Measurements from ENCODE around the gene RAD51B. TPM values are rescaled to one million over a fixed set of nuclear protein-coding genes. Genes with fewer than 3 reads are reported as not detected.

RAD51B gene
- total and polyA plus RNA-seq, 7 donors = 2.4 to 24.4 (median 7.1) TPM

DNA sequence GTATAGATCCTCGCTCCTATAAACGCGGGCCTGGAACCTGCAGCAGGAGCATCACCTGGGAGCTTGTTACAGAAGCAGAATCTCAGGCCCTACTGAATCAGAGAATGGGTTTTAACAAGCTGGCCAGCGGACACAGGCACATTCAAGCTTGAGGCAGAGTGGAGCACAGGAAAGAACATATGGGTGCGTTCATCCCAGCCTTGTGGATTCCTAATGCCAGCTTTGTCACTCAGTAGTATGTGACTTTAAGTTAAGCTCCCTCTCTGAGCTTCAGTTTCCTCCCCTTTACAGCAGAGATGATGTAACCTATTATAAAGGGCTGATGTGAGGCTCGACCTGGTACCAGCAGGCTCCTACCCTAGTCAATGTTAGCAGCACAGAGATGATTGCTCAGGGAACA is 768.4 kb downstream of the RAD51B start:
- DNase-seq = no peak
- Histone ChIP-seq H3K36me3 (no peaks in the 10 kb centered on the region), H3K9me3 (no peaks in the 10 kb centered on the region), H3K4me1 (peaks cover 0 to 80% (median 69%) of the 10 kb centered on the region in 4 donors), H3K4me3 (no peak overlapping the region), H3K27ac (peak overlapping the region; percentile 64 to 92 (median 89)), H3K27me3 (no peaks in the 10 kb centered on the region)
- no peak for TF ChIP-seq POLR2A (IDR thresholded peaks at IDR 0.05)
- TF ChIP-seq EP300 (IDR thresholded peaks at IDR 0.05) = no peak
- TF ChIP-seq, protein P1, sequence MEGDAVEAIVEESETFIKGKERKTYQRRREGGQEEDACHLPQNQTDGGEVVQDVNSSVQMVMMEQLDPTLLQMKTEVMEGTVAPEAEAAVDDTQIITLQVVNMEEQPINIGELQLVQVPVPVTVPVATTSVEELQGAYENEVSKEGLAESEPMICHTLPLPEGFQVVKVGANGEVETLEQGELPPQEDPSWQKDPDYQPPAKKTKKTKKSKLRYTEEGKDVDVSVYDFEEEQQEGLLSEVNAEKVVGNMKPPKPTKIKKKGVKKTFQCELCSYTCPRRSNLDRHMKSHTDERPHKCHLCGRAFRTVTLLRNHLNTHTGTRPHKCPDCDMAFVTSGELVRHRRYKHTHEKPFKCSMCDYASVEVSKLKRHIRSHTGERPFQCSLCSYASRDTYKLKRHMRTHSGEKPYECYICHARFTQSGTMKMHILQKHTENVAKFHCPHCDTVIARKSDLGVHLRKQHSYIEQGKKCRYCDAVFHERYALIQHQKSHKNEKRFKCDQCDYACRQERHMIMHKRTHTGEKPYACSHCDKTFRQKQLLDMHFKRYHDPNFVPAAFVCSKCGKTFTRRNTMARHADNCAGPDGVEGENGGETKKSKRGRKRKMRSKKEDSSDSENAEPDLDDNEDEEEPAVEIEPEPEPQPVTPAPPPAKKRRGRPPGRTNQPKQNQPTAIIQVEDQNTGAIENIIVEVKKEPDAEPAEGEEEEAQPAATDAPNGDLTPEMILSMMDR (IDR thresholded peaks at IDR 0.05) = no peak
- no peak for TF ChIP-seq POLR2AphosphoS5 (IDR thresholded peaks at IDR 0.05)
- WGBS, 2 donors = 82 to 83% methylated on average over 6 of the region's 6 CpGs
- intact Hi-C loops (cut with DNase I) = loop anchor here (2.0 to 5.0 kb wide), 6 partner anchors 59 to 446 kb away; no protein-coding TSS in a partner anchor

DNA sequence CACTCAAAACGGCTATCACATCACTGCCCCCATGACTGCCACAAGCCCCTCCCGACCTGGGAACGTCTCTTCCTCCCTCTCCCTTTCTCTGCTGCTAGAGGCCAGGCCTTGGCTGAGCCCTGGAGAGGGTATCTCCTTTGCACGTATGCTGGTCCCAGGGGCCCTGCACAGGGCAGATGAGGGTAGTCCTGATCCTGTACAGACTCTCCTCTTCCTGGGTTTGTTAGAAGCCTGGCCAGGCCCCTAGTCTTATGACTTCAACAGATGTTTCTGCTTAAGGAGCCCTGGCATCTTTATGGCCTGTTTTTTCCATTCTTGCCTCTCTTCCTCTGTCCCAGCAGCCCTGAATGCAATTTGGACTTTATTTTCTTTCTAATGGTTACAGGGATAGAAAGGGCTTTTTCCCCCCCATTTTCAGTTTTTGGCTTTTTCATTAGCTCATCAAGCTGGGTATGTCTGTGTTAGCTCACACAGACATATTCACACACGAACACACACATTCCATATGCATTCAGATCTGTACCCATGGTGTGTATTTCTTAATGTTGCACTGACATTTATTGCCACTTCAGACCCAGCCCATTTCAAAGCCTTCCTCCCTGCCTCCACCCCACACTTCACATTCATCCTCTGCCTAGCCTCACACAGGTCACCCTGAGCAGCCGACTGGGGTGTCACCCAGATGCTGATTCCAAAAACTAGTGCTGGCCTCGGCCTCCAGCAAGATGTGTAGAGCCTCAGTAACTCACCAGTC is 770.0 kb downstream of the RAD51B start:
- intact Hi-C loops (cut with DNase I) = loop anchor here (1.0 to 5.0 kb wide), 8 partner anchors 42 to 447 kb away; no protein-coding TSS in a partner anchor
- peak; percentile 97 for DNase-seq
- Histone ChIP-seq H3K27me3 (no peaks in the 10 kb centered on the region), H3K4me1 (peaks cover 0 to 89% (median 73%) of the 10 kb centered on the region in 4 donors), H3K9me3 (no peaks in the 10 kb centered on the region), H3K27ac (peak overlapping the region; percentile 38 to 92 (median 89)), H3K36me3 (no peaks in the 10 kb centered on the region), H3K4me3 (no peak overlapping the region)
- 63 to 69% methylated on average over 7 of the region's 7 CpGs for WGBS, 2 donors
- TF ChIP-seq EP300 (IDR thresholded peaks at IDR 0.05) (peak; percentile 95 to 97 (median 95)), POLR2AphosphoS5 (IDR thresholded peaks at IDR 0.05) (peak; percentile 93 to 96 (median 96)), POLR2A (IDR thresholded peaks at IDR 0.05) (no peak)
- TF ChIP-seq, protein P1 (IDR thresholded peaks at IDR 0.05) = no peak

DNA sequence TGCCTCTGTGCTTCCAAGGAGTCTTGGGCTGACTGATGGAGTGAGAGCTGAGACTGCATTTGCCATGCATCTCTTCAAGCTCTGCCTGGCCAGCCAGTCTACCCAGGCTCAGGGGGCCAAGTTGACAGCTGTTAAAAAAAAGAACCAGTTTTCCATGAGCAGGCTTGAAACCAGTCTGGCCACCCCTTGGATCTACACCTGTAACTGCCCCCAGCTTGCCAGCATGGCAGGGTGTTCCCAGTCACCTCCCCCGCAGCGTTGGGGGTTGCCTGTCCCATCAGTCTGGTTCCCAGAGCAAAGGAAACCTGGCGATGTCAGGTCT is 770.6 kb downstream of the RAD51B start:
- TF ChIP-seq POLR2AphosphoS5 (IDR thresholded peaks at IDR 0.05) (no peak), EP300 (IDR thresholded peaks at IDR 0.05) (no peak), POLR2A (IDR thresholded peaks at IDR 0.05) (no peak)
- TF ChIP-seq, protein P1 (IDR thresholded peaks at IDR 0.05) = no peak
- Histone ChIP-seq H3K4me3 (no peak overlapping the region), H3K36me3 (no peaks in the 10 kb centered on the region), H3K27ac (peak overlapping the region; percentile 38 to 92 (median 89)), H3K27me3 (no peaks in the 10 kb centered on the region), H3K9me3 (no peaks in the 10 kb centered on the region), H3K4me1 (peaks cover 0 to 86% (median 72%) of the 10 kb centered on the region in 4 donors)
- DNase-seq = no peak
- intact Hi-C loops (cut with DNase I) = loop anchor here (5.0 kb wide), 1 partner anchor 77 kb away; no protein-coding TSS in a partner anchor
- 92 to 95% methylated on average over 3 of the region's 3 CpGs for WGBS, 2 donors

DNA sequence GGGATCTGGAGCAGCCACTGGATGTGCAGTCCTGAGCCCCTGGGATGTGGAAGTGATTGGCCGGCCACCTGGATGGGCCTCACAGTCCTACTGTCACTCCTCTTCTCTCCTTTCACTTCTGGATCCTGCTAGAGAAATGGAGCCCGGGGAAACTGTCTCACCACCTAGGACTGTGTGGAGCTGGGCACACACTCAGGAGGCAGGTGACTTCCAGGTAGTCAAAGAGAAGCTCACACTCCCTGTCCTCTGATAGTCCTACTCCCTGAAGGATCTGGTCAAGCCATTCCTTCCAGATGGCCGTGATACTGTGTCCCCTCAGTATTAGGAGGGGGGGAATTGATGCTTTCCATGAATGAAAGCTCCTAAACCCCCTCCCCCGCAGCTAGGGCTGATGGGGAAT is 772.2 kb downstream of the RAD51B start:
- H3K4me1 ChIP-seq = peaks cover 0 to 70% (median 56%) of the 10 kb centered on the region in 4 donors
- H3K27me3 ChIP-seq = no peaks in the 10 kb centered on the region
- H3K9me3 ChIP-seq = no peaks in the 10 kb centered on the region
- no peaks in the 10 kb centered on the region for H3K36me3 ChIP-seq
- 93 to 96% methylated on average over 4 of the region's 4 CpGs for WGBS, 2 donors
- peak overlapping the region in 3 of 4 donors; percentile 88 to 92 (median 90) for H3K27ac ChIP-seq
- intact Hi-C loops (cut with DNase I) = loop anchor here (5.0 kb wide), 1 partner anchor 76 kb away; no protein-coding TSS in a partner anchor
- DNase-seq = no peak
- TF ChIP-seq EP300 (IDR thresholded peaks at IDR 0.05) = no peak
- TF ChIP-seq POLR2A (IDR thresholded peaks at IDR 0.05) = no peak
- no peak for TF ChIP-seq POLR2AphosphoS5 (IDR thresholded peaks at IDR 0.05)
- TF ChIP-seq, protein P1 (IDR thresholded peaks at IDR 0.05) = no peak
- no peak overlapping the region for H3K4me3 ChIP-seq
